Common myeloid progenitor, CD34-positive (primary cell): ENCODE results near the gene ULK3.
A peak's percentile ranks its signal among the peaks of the same experiment; 100 is the strongest.
"Not testable (repeated sequence)": the region's sequence is repeated elsewhere in the genome, so short reads cannot be mapped to it uniquely, and the experiment has no call there.

ENCODE experiments used
- CTCF ChIA-PET: fragments of 350-600 bp; sonication (Branson Sonifier 250); formaldehyde crosslinking; loops from one replicate; lab custom pipeline; 2021; ENCODE audit warnings: antibody characterized with exemption; lab: Charles Lee
- POLR2A ChIA-PET: fragments of 350-600 bp; sonication (Branson Sonifier 250); formaldehyde crosslinking; loops from one replicate; lab custom pipeline; 2021; ENCODE audit warnings: antibody characterized with exemption; lab: Charles Lee
- DNase-seq, 3 donors: peaks; one replicate each; pipeline versions ENCODE4 v3.0.0 to v3.0.0-alpha.2; 2013
- H3K27ac ChIP-seq, 2 experiments: 1 replicate in 1 of 2; 2 replicates in 1 of 2; pipeline ENCODE4 v1.7.0; 2013; ENCODE audit warnings: inconsistent platforms in 2 of 2, low read length in 2 of 2, mild to moderate bottlenecking in 2 of 2, low read depth in 1 of 2, moderate library complexity in 1 of 2; ENCODE audit not compliant: severe bottlenecking in 2 of 2, insufficient read depth in 1 of 2, poor library complexity in 1 of 2
- H3K27me3 ChIP-seq, 5 experiments: replicated peaks in 2 of 5; 1 replicate in 3 of 5; 2 replicates in 2 of 5; pipeline versions ENCODE4 v1.6.1 to v1.7.0; 2013; ENCODE audit warnings: low read length in 4 of 5, mild to moderate bottlenecking in 2 of 5, moderate library complexity in 2 of 5, inconsistent platforms in 1 of 5; ENCODE audit not compliant: insufficient read depth in 5 of 5, control insufficient read depth in 4 of 5
- H3K36me3 ChIP-seq, 4 experiments: 1 replicate in 2 of 4; 2 replicates in 2 of 4; pipeline versions ENCODE4 v1.6.1 to v1.7.0; 2013; ENCODE audit warnings: low read length in 3 of 4, control low read depth in 1 of 4, mild to moderate bottlenecking in 1 of 4; ENCODE audit not compliant: control insufficient read depth in 4 of 4, insufficient read depth in 4 of 4
- H3K4me1 ChIP-seq, 4 experiments: 1 replicate in 3 of 4; 2 replicates in 1 of 4; pipeline versions ENCODE4 v1.6.1 to v1.7.1; 2013; ENCODE audit warnings: low read length in 3 of 4, mild to moderate bottlenecking in 3 of 4, control low read depth in 1 of 4, inconsistent platforms in 1 of 4, moderate library complexity in 1 of 4; ENCODE audit not compliant: control insufficient read depth in 4 of 4, insufficient read depth in 4 of 4; ENCODE audit errors: control extremely low read depth in 1 of 4
- H3K4me3 ChIP-seq, 7 experiments: 1 replicate in 4 of 7; 2 replicates in 3 of 7; pipeline versions ENCODE4 v1.5.1 to v1.7.0; 2013; ENCODE audit warnings: mild to moderate bottlenecking in 7 of 7, low read length in 6 of 7, moderate library complexity in 6 of 7, inconsistent platforms in 2 of 7, low read depth in 2 of 7, control low read depth in 1 of 7; ENCODE audit not compliant: insufficient read depth in 4 of 7, control insufficient read depth in 1 of 7; ENCODE audit errors: extremely low read depth in 1 of 7
- H3K9me3 ChIP-seq, 5 experiments: 1 replicate in 4 of 5; 2 replicates in 1 of 5; pipeline versions ENCODE4 v1.6.1 to v1.7.1; 2013; ENCODE audit warnings: low read length in 4 of 5, mild to moderate bottlenecking in 2 of 5, inconsistent platforms in 1 of 5, low read depth in 1 of 5, moderate library complexity in 1 of 5; ENCODE audit not compliant: control insufficient read depth in 4 of 5, insufficient read depth in 2 of 5; ENCODE audit errors: control extremely low read depth in 1 of 5
- WGBS: methylation state at CpG from one replicate; pipeline ENCODE4 v1.1.5; 2013; ENCODE audit not compliant: insufficient coverage; 5-methylcytosine and 5-hydroxymethylcytosine counted together

ULK3 gene

DNA sequence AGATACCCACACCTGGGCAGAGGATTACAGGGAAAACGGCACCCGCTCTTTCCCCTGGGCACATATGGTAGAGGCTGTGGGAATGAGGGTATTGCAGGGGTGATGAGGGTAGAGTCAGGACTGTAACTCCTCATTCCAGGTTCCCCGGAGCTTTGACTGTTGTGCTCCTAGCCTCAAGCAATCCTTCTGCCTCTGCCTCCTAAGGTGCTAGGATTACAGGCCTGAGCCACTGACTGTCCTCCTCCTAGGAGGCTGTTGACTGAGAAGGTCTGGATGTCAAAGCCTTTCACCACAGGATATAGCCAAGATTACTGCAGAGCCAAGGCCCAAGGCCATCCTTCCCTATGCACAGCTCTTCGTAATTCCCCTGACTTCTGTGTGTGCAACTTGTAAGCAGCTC is 45.8 kb upstream of the ULK3 start:
- POLR2A ChIA-PET, result interaction anchor here (1.0 to 2.1 kb wide), 3 partner anchors 13 to 18 kb away, joined by 3 to 8 read pairs (median 6); partner anchors contain the start of gene FAM219B
- Histone ChIP-seq H3K4me3 (peak overlapping the region in 2 of 7 experiments; percentile 84 to 90), H3K27ac (no peak overlapping the region), H3K4me1 (peaks cover 0 to 48% (median 30%) of the 10 kb centered on the region in 4 experiments), H3K9me3 (no peaks in the 10 kb centered on the region), H3K27me3 (no peaks in the 10 kb centered on the region), H3K36me3 (peaks cover 4 to 28% (median 15%) of the 10 kb centered on the region in 4 experiments)
- CTCF ChIA-PET, result interaction anchor here (1.0 to 5.9 kb wide), 7 partner anchors 8 to 102 kb away, joined by 3 to 35 read pairs (median 4); no protein-coding TSS in a partner anchor
- 96% methylated on average over 4 of the region's 4 CpGs for WGBS
- no peak for DNase-seq

- not testable (repeated sequence) for H3K27me3 ChIP-seq, H3K4me3 ChIP-seq, H3K9me3 ChIP-seq, DNase-seq, H3K27ac ChIP-seq
- ChIA-PET POLR2A (interaction anchor here (0.5 kb wide), 1 partner anchor 41 kb away, joined by 6 read pairs; no protein-coding TSS in a partner anchor), CTCF (interaction anchor here (1.4 to 1.7 kb wide), 3 partner anchors 9 to 101 kb away, joined by 3 to 5 read pairs (median 4); no protein-coding TSS in a partner anchor)
- Histone ChIP-seq H3K36me3 (peaks cover 0 to 17% (median 8%) of the 10 kb centered on the region in 4 experiments), H3K4me1 (peaks cover 0 to 48% (median 30%) of the 10 kb centered on the region in 4 experiments)
- no CpG with 5 or more reads among the region's 10 CpGs for WGBS
Measured at GRCh38 chr15:74887537-74888193, 44.7 kb upstream of the ULK3 start.

DNA sequence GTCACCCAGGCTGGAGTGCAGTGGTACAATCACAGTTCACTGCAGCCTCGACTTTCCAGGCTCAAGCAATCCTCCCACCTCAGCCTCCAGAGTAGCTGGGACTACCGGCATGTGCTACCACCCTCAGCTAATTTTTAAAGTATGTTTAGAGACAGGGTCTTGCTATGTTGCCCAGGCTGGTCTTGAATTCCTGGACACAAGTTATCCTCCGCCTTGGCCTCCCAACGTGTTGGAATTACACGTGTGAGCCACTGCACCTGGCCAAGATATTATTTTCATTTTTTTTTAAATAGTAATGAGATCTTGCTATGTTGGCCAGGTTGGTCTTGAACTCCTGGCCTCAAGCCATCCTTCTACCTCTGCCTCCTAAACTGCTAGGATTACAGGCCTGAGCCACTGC is 42.5 kb upstream of the ULK3 start:
- Histone ChIP-seq H3K36me3 (no peaks in the 10 kb centered on the region), H3K4me1 (peaks cover 0 to 41% (median 25%) of the 10 kb centered on the region in 4 experiments), H3K9me3 (peaks cover 0 to 9% (median 5%) of the 10 kb centered on the region in 5 experiments), H3K27me3 (no peaks in the 10 kb centered on the region), H3K27ac (no peak overlapping the region), H3K4me3 (no peak overlapping the region)
- POLR2A ChIA-PET, result interaction anchor here (0.7 kb wide), 1 partner anchor 32 kb away, joined by 3 read pairs; no protein-coding TSS in a partner anchor
- 94% methylated on average over 2 of the region's 5 CpGs for WGBS
- DNase-seq, result no peak
- CTCF ChIA-PET, result interaction anchor here (1.0 to 4.3 kb wide), 3 partner anchors 15 kb away, joined by 3 to 29 read pairs (median 4); no protein-coding TSS in a partner anchor

DNA sequence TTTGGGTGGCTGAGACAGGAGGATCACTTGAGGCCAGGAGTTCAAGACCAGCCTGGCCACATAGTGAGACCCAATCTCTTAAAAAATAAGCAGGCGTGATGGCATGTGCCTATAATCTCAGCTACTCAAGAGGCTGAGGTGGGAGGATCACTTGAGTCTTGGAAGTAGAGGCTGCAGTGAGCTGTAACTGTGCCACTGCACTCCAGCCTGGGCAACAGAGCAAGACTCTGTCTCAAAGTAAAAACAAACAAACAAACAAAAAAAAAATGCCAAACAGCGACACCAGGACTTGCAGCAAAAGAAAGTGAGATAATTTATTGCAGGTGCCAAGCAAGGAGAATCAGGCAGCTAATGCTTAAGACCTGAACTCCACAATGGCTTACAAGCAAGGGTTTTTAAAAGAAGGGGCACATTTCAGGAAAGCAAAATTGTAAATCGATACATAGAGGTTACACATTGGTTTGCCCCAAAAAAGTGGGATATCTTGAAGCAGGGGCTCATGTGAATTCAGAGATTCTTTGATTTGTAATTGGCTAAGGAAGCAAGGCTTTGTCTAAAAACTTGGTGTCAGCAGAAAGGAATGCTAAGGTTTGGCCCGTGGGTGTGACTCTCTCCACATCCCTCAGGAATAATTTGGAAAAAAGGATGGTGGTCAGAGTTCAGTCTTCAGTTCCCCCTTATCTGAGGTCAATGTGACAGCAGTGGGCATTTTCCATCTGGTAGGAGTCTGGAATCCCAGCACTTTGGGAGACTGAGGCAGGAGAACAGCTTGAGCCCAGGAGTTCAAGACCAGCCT is 41.7 kb upstream of the ULK3 start:
- H3K4me1 ChIP-seq, result peaks cover 0 to 34% (median 19%) of the 10 kb centered on the region in 4 experiments
- H3K9me3 ChIP-seq, result peaks cover 0 to 9% (median 5%) of the 10 kb centered on the region in 5 experiments
- DNase-seq, result no peak
- H3K4me3 ChIP-seq, result no peak overlapping the region
- no peaks in the 10 kb centered on the region for H3K36me3 ChIP-seq
- WGBS, result 93% methylated on average over 3 of the region's 4 CpGs
- no peaks in the 10 kb centered on the region for H3K27me3 ChIP-seq
- POLR2A ChIA-PET, result interaction anchor here (0.7 kb wide), 1 partner anchor 32 kb away, joined by 3 read pairs; no protein-coding TSS in a partner anchor
- H3K27ac ChIP-seq, result no peak overlapping the region
- CTCF ChIA-PET, result interaction anchor here (1.0 to 4.3 kb wide), 8 partner anchors 9 to 110 kb away, joined by 3 to 29 read pairs (median 4); partner anchors contain the start of gene SCAMP2

DNA sequence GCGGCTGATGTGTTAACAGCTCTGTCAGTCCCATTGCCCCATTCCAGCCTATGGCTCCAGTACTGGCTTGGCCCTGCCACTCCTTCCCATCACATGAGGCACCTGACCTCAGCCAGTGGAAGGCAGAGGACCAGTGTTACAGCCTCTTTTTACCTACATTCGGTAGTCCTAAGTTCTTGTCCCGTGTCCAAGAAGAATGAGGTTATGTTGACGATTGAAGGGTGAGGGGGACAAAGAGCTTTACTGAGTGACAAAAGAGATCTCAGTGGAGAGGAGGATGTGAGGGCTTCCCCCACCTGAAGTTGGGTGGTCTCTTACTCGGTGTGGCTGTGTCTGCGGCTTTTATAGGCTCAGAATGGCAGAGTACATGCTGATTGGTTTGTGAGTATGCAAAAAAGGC is 39.6 kb upstream of the ULK3 start:
- WGBS, result 100% methylated on average over 1 of the region's 6 CpGs
- peaks cover 0 to 9% (median 5%) of the 10 kb centered on the region in 5 experiments for H3K9me3 ChIP-seq
- ChIA-PET CTCF (interaction anchor here (3.2 to 4.3 kb wide), 3 partner anchors 8 to 18 kb away, joined by 10 to 29 read pairs (median 10); partner anchors contain the start of gene MPI), POLR2A (interaction anchor here (1.4 kb wide), 1 partner anchor 13 kb away, joined by 4 read pairs; no protein-coding TSS in a partner anchor)
- DNase-seq, result no peak
- no peaks in the 10 kb centered on the region for H3K27me3 ChIP-seq
- H3K4me3 ChIP-seq, result no peak overlapping the region
- no peak overlapping the region for H3K27ac ChIP-seq
- no peaks in the 10 kb centered on the region for H3K36me3 ChIP-seq
- peaks cover 0 to 22% (median 8%) of the 10 kb centered on the region in 4 experiments for H3K4me1 ChIP-seq

DNA sequence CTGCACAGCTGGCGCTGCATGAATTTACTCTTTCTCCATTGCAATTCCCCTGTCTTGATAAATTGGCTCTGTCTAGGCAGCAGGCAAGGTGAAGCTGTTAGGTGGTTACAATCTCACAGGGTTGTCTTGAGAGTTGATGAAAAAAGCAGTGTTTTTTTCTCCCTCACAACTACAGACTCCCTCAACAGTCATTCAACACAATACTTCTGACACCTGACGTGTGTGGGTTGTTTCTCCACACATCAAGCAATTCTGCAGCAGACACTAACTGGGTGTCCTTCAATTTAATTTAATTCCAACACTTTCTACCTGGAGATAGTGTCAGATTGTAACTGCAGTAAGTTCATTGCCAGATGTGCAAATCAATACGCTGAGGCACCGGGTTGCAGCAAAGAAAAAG is 35.3 kb upstream of the ULK3 start:
- ChIA-PET POLR2A (interaction anchor here (0.6 kb wide), 1 partner anchor 192 kb away, joined by 4 read pairs; no protein-coding TSS in a partner anchor), CTCF (no interaction called here)
- no peaks in the 10 kb centered on the region for H3K36me3 ChIP-seq
- H3K4me3 ChIP-seq, result no peak overlapping the region
- H3K4me1 ChIP-seq, result peaks cover 0 to 9% (median 6%) of the 10 kb centered on the region in 4 experiments
- WGBS, result 100% methylated on average over 1 of the region's 4 CpGs
- peaks cover 0 to 9% (median 5%) of the 10 kb centered on the region in 5 experiments for H3K9me3 ChIP-seq
- DNase-seq, result no peak
- no peaks in the 10 kb centered on the region for H3K27me3 ChIP-seq
- no peak overlapping the region for H3K27ac ChIP-seq
